NCI-H345 treated with DMSO at 0.1 percent for 48 hours (cell line): ENCODE data around the gene DNMBP.
A peak's percentile ranks its signal among the peaks of the same experiment; 100 is the strongest.

Experiments
- DNase-seq: peaks from one replicate; lab custom pipeline; 2025; ENCODE audit not compliant: unreplicated experiment; lab: John Stamatoyannopoulos, UW

DNMBP gene

GRCh38 chr10:100009793-100010676, at the start of gene DNMBP:
DNMBP (minus strand) TSS chr10:100009947; CDS start chr10:99972124, 37,823 bp downstream.
- DNase-seq, result peak; percentile 22

GRCh38 chr10:100057948-100058347, 48.2 kb upstream of the DNMBP start:
- DNase-seq, result no peak

- DNase-seq, result no peak
Measured at GRCh38 chr10:100053686-100054460, 44.1 kb upstream of the DNMBP start.

GRCh38 chr10:100046021-100046486, 36.3 kb upstream of the DNMBP start:
- peak; percentile 41 for DNase-seq

GRCh38 chr10:100045592-100045991, 35.8 kb upstream of the DNMBP start:
- no peak for DNase-seq

GRCh38 chr10:100043796-100044195, 34.0 kb upstream of the DNMBP start:
- no peak for DNase-seq

GRCh38 chr10:100043344-100043743, 33.6 kb upstream of the DNMBP start:
- no peak for DNase-seq

- no peak for DNase-seq
Measured at GRCh38 chr10:100041306-100042002, 31.7 kb upstream of the DNMBP start.

- DNase-seq, result no peak
Measured at GRCh38 chr10:100038561-100039071, 28.9 kb upstream of the DNMBP start.

- no peak for DNase-seq
Measured at GRCh38 chr10:100037758-100038315, 28.1 kb upstream of the DNMBP start.

- DNase-seq, result no peak
Measured at GRCh38 chr10:100036850-100037249, 27.1 kb upstream of the DNMBP start.

GRCh38 chr10:100033766-100034418, 24.1 kb upstream of the DNMBP start:
- no peak for DNase-seq

GRCh38 chr10:100027416-100027815, 17.7 kb upstream of the DNMBP start:
- no peak for DNase-seq

- DNase-seq, result peak; percentile 55
Measured at GRCh38 chr10:100025576-100025975, 15.8 kb upstream of the DNMBP start.

- no peak for DNase-seq
Measured at GRCh38 chr10:100024748-100025147, 15.0 kb upstream of the DNMBP start.

- no peak for DNase-seq
Measured at GRCh38 chr10:100022403-100022802, 12.7 kb upstream of the DNMBP start.

GRCh38 chr10:100021322-100021721, 11.6 kb upstream of the DNMBP start:
- no peak for DNase-seq

- peak; percentile 59 for DNase-seq
Measured at GRCh38 chr10:100020886-100021253, 11.1 kb upstream of the DNMBP start.

GRCh38 chr10:100020142-100020885, 10.6 kb upstream of the DNMBP start:
- DNase-seq, result peak; percentile 74

GRCh38 chr10:100019787-100020141, 10.0 kb upstream of the DNMBP start:
- DNase-seq, result no peak
